Hindlimb muscle (tissue), 1 donor: ENCODE results near the gene NME4. TPM values are rescaled to one million over a fixed set of nuclear protein-coding genes. Genes with fewer than 3 reads are reported as not detected.
A peak's percentile ranks its signal among the peaks of the same experiment; 100 is the strongest.
"Not testable (repeated sequence)": the region's sequence is repeated elsewhere in the genome, so short reads cannot be mapped to it uniquely, and the experiment has no call there.

ENCODE experiments used
- DNase-seq: peaks from one replicate; pipeline ENCODE4 v3.0.0-alpha.2; 2013
- polyA plus RNA-seq: library from polyadenylated mRNA; unstranded; fragments of 120-200 nt; gene quantifications from one replicate; pipeline ENCODE4 v1.2.1, GENCODE V29; 2013; ENCODE audit not compliant: insufficient read length

Gene NME4
- polyA plus RNA-seq, 1 donor = 74.0 TPM

DNA sequence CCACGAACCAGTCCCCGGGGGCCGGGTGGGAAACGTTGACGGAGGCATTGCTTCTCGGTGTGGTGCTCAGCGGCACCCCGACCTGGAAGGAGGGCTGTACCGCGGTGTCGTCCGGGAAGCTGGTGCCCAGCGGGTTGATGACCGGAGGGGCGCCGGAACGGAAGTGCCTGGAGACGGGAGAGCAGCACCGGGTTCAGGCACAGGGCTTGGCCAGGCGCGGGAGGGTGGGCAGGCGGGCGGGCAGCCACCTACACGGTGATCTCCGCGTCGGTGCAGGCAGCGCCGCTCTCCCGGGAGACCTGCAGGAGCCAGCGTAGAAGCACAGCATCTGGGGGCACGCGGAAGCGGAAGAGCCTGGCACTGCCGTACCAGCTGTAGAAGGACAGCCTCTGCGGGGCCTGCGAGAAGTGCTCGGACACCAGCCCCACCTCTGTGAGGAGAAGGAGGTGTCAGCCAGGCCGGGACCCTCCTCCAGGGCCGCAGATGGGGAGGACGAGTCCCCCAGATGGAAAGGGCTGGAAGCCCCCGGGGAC lies 19.5 kb upstream of the NME4 start:
- DNase-seq = no peak

DNA sequence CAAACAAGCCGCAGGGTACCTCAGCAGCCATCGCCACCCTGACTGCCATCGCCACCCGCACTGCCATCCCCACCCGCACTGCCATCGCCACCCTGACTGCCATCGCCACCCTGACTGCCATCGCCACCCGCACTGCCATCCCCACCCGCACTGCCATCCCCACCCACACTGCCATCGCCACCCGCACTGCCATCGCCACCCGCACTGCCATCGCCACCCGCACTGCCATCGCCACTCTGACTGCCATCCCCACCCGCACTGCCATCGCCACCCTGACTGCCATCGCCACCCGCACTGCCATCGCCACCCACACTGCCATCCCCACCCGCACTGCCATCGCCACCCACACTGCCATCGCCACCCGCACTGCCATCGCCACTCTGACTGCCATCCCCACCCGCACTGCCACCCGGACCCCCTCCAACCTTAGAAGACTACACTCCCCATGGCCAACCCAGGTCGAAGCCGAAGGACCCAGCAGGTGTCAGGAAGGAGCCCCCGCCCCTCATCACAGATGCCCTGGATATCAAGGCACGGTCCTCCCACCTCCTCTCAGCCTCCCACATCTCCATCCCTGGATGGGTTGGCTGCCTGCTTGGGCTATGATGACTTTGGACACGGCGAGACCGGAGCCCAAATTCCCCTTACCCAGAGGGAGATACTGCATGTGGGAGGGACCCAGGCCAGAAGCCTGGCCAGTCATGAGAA lies 18.7 kb upstream of the NME4 start:
- not testable (repeated sequence) for DNase-seq

DNA sequence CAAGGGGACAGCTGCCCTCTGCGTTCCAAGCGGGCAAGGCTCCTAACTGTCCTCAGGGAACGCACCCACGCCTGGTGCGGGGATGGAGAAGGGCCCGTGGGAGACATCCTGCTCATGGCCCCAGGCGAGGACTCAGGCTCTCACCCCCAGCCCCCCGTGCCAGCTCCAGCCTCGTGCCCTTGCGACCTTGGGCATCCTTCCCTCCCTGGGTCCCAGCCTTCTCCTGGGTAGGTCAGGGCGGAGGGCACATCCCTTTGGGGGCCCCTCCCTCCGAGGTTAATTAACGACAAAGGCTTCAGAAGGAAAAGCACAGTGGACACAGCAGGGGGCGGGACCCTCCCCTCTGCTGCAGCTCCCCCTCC lies 18.2 kb upstream of the NME4 start:
- DNase-seq = no peak

DNA sequence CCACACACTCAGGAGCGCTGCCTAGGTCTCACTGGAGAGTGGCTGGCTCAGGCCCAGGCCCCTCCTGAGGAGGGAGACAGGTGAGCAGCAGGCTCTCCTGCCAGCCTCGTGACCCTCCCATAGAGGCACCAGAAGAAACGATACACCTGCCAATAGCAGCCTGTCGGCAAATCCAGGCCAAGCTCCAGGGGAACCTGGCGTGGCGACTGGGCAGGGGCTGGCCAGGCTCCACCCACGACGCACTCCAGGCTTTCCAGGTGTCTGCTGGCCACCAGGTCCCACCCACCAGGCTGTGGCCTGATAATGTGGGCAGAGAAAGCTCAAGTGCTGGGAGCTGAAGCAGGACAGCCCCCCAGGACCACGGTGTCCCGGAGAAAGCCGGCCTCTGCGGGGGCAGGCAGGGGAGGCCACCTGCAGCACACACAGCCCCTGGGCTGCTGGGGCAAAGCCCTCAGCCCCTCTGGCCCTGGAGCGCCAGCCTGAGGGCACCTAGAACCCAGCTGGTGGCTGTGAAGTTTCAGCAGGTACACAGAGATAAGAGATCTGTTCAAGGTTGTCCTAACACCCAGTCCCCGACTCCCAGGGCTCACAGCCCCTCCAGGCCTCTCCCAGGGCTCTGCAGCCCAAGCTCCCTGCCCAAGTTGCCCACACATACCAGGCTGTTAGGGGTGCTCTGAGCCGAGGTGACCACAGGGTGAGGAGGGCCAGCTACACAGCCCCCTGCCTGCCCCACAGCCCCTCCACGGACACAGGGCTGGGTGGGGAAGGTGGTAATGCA lies 17.6 kb upstream of the NME4 start:
- DNase-seq = no peak

DNA sequence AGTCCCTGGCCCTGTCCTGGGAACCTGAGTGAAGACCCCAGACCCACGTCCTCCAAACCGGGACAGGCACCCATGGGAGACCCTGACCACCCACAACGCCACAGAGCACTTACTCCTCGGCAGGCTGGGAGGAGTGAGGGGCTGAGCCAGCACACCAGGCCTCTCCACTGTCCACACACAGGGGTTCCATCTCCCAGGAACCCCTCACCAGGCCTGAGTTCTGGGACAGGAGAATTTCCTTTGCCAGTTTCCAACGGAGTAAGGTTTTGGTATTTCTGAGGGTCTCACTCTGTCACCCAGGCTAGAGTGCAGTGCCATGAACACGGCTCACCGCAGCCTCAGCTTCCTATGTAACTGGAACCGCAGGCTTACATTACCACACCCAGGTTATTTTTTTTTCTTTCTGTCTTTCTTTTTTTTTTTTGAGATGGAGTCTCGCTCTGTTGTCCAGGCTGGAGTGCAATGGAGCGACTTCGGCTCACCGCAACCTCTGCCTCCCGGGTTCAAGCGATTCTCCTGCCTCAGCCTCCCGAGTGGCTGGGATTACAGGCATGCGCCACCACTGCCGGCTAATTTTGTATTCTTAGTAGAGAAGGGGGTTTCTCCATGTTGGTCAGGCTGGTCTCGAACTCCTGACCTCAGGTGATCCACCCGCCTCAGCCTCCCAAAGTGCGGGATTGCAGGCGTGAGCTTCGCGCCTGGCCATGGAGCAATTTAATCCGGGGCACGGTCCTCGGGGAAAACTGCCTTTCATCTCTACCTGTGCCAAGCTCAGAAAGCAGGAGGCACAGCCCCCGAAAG lies 16.8 kb upstream of the NME4 start:
- no peak for DNase-seq

DNA sequence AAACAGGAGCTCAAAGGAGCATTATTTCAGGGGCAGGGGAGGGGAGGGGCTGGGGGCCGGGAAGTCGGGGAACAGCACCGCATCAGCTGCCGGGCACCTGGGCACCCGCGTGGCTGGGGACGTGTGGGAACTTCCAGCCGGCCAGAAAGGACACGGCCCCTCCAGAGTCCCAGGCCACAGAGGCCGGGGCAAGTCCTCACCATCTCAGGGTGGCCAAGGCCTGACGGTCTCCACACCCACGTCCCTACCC lies 16.3 kb upstream of the NME4 start:
- DNase-seq = no peak

DNA sequence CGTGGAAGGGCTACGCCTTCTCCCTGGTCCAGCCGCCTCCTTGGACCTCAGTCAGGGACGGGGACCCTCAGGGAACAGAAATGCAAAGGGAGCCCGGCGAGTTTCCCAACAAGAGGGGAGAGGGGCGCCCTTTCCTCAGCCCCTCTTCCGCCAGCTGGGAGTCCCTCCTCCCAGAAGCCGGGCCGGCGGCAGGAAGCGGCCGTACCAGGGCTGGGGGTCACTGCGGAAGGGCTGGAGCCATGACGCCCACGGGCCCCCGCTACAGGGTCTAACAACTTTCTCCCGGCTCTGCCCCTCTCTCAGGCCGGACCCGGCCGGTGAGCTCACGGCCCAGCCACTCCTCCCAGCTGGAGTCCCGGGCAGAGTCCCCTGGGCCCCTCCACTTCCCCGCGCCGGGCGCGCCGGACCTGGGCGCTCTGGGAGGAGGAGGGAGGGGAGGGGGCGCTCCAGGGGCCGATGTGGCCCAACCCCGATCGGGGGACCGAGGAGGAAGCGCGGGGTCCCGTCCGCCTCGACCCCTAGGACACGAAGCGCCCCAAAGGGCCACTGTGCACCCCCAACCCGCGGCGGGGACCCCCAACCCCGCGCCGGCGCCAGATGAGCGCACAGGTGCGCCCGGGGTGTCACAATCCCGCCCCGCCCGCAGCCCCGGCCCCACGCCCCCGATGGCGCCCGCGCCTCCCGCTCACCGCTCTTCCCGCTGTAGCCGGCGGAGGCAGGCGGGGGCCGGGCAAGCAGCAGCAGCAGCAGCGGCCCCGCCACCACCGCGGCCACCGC lies 15.8 kb upstream of the NME4 start:
- no peak for DNase-seq

DNA sequence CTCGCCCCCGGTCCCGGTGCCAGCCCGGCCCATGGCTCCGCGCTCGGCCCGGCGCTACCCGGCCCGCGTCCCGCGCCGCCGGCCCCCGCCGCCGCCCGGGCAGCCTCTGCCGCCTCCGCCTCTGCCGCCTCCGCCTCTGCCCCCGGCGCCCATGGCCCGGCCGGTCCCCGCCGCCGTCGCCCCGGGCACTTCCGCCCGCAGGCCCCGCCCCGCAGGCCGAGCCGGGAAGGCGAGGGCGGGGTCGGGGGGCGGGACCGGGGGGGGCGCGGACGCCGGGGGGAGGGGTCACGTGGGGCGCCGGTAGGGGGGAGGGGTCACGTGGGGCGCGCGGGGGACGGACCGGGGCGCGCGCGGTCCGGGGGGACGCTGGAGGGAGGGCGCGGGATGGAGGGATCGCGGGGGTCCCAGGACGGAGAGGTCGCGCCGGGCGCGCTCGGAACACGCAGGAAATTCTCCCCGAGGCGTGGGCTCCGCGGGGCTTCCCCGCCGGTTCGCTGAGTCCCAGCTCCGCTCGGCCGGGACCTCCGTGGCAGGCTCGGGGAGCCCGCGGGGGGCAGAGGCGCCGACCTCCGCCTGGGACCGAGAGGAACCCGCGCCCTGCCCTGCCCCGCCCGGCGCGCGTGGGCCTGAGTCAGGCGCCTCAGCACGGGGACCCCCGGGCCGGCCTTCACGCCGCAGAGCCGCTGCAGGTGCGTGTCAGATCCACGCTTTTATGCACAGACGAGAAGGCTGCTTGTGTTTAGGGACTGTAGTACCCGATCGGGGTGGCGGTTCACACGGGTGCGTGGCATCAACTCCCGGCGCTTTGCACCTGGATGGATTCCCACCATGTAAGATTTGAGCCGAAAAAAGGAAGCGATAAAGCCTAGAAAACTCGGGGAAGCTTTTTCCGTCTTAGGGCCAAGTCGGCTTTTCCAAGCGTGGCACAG lies 14.9 kb upstream of the NME4 start, which contains the start of gene PGAP6:
PGAP6 (minus strand) TSS at position 190 of the 929 bp plus-strand sequence; CDS start at position 33, 157 bp downstream.
- peak; percentile 57 for DNase-seq

DNA sequence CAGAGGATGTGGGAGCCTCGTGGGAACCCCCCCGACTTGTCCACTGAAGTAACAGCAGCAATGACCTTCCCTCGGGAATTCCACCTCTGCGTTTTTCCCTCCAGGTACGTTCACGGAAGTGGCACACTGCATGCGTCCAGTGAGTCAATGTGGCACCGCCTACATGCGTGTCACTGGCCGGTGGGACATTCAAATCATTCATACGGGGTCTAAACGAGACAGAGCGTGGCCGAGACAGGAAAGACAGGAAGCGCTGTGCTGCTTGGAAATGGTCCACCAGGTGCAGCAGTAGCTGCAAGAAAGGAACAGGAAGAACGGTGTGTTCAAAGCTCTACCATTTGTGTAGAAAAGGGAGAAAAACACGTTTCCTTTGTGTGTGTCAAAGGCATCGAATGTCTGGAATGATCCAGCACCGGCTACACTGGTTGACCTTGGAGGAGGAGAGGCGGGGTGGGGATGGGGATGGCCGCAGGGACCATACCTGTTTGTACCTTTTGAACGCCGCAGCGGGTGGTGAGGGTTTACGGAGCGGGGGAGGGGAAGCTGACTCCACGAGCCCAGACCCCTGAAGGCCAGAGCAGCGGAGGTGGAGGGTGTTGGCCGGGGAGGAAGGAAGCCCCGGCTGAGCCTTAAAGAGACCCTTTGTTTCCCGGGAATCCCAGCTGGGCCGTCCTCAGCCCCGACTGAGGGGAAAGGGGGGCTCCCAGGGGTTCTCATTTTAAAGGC lies 13.5 kb upstream of the NME4 start:
- DNase-seq = no peak

DNA sequence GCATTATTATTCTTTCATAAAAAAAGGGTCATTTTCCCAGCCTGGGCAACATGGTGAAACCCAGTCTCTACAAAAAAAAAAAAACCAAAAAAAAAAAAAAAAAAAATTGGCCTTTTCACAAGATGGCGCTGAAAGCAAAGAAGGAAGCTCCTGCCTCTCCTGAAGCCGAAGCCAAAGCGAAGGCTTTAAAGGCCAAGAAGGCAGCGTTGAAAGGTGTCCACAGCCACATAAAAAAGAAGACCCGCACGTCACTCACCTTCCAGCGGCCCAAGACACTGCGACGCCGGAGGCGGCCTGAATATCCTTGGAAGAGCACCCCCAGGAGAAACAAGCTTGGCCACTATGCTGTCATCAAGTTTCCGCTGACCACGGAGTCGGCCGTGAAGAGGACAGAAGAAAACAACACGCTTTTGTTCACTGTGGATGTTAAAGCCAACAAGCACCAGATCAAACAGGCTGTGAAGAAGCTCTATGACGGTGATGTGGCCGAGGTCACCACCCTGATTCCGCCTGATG lies 10.3 kb upstream of the NME4 start:
- DNase-seq = no peak

DNA sequence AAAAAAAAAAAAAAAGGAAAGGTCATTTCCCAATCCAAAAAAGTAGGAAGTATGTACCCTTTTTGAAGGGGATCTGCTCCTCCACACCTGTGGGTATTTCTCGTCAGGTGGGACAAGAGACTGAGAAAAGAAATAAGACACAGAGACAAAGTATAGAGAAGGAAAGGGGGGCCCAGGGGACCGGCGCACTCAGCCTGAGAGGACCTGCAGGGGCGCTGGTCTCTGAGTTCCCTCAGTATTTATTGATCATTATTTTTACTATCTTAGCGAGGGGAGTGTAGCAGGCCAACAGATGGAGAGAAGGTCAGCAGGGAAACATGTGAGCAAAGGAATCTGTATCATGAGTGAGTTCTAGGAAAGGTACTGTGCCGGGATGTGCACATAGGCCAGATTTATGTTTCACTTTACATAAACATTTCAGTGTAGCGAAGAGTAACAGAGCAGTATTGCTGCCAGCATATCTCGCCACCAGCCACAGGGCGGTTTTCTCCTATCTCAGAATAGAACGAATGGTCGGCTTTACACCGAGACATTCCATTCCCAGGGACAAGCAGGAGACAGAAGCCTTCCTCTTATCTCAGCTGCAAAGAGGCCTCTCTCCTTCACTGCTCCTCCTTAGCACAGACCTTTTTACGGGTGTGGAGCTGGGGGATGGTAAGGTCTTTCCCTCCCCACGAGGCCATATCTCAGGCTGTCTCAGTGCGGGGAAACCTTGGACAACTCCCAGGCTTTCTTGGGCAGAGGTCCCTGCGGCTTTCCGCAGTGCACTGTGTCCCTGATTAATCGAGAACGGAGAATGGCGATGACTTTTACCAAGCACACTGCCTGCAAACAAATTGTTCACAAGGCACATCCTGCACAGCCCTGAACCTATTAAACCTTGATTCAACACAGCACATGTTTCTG lies 9.0 kb upstream of the NME4 start:
- DNase-seq = not testable (repeated sequence)

DNA sequence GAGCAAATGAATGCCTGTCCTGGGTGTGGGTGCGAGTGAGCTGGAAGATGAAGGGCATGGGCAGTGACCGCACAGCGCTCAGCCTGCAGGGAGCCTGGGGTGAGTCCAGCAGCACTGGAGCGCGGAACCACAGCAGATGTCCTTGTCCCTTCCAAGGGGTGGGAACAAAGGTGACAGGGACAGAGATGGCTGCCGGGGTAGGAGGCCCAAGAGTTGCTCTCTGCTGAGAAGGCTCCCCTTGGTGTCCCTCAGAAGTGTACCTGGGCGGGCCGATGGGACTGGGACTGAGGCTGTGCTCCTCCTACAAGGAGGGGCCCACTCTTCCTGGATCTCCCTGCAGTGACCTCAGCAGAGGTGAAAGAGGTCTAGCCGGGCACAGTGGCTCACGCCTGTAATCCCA lies 7.6 kb upstream of the NME4 start:
- no peak for DNase-seq

DNA sequence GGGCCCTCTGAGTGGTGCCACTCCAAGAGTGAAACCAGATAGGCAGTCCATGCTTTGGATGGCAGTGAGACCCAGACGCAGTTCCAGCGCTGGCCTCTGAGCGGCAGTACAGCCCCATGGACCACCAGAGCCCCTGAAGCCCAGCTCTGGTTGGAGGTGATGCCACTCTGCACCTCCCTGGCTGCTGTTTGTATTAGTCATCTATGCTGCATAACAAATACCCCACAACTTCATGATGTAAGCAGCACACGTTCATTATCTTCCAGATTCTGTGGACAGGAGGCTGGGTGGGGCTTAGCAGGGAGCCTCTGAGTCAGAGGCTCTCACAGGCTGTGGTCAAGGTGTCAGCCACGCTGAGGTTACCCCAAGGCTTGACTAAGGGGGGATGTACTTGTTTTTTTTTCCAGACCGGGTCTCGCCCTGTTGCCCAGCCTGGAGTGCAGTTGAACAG lies 5.1 kb upstream of the NME4 start:
- no peak for DNase-seq

DNA sequence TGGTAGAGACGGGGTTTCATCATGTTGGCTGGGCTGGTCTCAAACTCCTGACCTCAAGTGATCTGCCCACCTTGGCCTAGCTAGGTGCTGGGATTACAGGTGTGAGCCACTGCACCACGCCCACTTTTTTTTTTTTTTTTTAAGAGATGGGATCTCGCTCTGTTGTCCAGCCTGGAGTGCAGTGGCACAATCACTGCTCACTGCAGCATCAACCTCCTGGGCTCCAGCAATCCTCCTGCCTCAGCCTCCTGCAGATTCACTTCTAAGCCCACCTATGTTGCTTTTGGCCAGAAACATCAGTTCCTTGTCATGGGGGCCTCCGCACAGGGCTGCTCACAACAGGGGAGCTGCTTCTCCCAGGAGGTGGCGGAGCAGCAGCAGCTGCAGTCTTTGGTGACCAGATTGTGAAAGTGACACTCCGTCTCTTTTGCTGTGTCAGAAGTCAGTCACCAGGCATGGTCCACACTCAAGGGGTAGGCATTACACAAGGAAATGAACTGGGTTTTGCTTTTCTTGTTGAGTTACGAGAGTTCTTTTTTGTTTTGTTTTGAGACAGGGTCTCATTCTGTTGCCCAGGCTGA lies 4.5 kb upstream of the NME4 start:
- DNase-seq = no peak

DNA sequence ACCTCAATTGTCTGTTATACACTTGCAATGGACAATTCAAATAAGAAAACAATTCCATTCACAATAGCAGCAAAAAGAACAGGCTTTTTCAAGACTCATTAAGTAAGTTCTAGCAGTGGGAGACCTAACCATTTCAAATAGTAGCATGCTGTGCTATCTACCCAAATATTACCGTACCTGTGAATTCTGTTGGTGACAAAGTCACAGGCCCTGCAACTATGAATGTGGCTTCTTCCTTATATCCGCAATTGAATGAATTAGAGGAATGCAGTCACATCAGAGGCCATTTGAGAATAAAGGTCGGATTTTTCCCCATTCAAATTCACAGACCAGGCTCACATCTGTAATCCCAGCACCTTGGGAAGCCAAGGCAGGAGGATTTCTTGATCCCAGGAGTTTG lies 800 bp upstream of the NME4 start:
- no peak for DNase-seq

DNA sequence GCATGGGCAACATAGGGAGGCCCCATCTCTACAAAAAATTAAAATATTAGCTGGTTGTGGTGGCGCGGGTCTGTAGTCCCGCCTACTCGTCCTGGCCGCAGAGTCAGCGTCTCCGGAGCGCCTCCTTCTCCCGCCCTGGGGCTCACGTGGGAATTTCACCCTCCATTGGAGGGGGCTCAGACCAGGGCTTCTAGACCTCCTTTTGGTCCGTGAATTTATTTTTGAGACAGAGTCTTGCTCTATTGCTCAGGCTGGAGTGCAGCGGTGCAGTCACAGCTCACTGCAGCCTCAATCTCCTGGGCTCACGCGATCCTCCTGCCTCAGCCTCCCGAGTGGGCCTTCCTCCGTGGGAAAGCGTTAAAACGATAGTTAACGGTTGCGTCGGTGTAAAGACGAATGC lies 394 bp upstream of the NME4 start:
- DNase-seq = no peak

DNA sequence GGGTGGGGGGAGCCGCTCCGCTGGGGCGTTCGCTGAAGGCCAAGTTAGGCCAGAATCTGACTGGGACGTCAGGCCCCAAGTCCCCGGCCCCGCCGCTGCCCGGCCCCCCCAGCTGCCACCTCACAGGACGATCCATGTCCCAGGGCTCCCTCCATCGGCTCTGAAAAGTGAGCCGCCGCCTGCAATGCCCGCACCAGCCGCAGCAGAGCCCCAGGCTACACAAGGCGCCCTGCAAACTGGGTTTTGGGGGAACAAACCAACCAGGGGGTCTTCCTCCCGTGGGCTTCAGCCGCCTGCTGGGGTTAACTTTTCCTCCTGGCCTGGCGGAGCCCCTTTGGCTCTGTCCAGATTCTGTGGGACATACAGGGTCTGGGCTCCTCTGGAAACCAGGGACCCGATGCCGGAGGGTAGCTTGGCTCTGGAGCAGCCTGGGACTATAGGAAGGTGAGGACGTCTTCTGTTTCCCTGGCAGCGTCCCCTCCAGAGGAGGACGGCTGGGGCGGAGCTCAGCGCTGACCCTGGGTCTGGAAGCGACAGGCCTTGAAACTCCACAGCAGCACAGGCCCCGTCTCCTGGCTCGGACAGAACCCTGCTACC lies 835 bp downstream of the NME4 start:
- peak; percentile 61 for DNase-seq

DNA sequence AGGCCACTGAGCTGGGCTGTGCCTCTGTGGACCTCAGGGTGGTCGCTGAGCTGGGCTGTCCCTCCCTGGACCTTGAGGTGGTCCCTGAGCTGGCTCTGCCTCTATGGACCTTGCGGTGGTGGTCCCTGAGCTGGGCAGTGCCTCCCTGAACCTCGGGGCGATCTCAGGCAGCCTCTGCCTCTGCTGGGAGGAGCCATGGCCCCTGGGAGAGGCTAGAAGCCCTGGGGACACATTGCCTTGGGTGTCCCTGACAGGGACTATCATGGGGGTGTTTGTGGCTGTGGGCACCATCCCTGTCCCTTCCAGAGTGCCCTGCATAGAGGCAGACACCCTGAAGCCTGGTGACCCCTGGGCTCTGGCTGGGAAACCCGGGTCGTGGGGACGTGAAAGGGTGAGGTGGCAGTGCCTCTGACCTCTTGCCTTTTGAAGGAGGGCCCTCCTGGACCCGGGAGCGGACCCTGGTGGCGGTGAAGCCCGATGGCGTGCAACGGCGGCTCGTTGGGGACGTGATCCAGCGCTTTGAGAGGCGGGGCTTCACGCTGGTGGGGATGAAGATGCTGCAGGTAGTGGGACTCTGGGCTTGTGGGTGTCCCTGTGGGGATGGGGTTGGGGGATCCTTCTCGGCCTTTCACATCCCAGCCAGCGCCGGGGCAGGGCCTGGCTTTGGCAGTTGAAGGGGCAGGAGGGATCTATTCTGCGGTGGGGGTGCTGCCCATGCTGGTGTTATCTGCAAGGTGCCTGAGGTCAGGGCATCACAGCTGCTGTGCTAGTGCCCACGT lies 1.8 kb downstream of the NME4 start:
- DNase-seq = no peak
